A549 treated with dexamethasone at 1 μM for 4 hours (cell line): ENCODE results near the gene ASIC2. TPM values are rescaled to one million over a fixed set of nuclear protein-coding genes. Genes with fewer than 3 reads are reported as not detected.

Experiments used
- total RNA-seq: library from RNA; stranded (reverse); fragments of 200-300 nt; extraction: Qiagen RNA extraction; gene quantifications from 5 replicates; pipeline ENCODE4 v1.2.3, GENCODE V29; 2022

The ASIC2 gene
- total RNA-seq, result 1.4 to 1.7 TPM (median 1.4 TPM) in 5 replicates

DNA sequence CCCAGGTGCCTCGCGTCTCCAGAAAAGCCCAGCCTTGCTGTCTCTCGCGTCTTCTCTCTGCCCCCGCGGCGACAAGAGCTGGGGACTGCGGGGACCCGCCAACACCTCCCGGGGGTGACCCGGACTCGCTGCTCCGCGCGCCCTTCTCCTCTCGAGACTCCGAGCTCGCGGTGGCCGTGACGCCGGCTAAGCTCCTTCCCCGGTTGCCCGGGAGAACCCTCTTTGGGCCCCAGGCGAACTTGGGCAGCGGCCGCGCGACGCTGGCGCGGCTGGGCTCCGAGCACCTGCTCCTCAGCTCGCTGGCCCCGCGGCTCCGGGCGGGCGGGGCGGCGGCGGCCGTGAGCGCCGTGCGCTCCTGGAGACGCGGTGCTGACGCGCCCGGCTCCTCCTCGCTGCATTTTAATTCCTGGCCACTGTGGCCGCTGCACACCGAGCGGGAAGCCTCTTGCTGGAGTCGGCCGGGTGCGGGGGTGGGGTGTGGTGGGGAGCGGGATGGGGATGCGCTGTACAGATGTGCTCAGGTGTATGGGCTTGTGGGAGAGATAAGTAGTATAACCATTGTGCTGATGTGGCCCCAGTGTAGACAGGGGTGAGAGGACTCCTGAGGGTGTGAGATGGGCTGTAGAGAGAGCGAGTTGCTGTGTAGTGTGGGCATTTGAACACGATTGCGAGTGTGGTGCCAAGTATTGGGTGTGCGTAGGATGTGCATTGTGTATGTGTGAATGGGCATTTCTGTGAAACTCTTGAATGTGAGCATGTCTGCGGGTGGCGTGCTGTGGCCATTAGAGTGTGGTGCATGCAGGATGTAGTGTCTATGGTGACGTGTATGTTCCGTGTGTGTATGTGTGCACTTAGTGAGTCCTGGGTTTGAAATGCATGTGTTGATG lies at the start of gene ASIC2:
ASIC2 (minus strand) TSS at position 315 of the 887 bp plus-strand sequence.

